K562 treated with DMSO at 1 percent for 24 hours (cell line): Measurements from ENCODE around the gene CD34. TPM values are rescaled to one million over a fixed set of nuclear protein-coding genes. Genes with fewer than 3 reads are reported as not detected.

ENCODE experiments used
- total RNA-seq: library from RNA; unstranded; fragments of 300-600 nt; gene quantifications from 2 replicates; pipeline ENCODE4 v1.2.3, GENCODE V29; 2022; ENCODE audit warnings: low read depth; ENCODE audit not compliant: insufficient read depth

Gene CD34, protein sequence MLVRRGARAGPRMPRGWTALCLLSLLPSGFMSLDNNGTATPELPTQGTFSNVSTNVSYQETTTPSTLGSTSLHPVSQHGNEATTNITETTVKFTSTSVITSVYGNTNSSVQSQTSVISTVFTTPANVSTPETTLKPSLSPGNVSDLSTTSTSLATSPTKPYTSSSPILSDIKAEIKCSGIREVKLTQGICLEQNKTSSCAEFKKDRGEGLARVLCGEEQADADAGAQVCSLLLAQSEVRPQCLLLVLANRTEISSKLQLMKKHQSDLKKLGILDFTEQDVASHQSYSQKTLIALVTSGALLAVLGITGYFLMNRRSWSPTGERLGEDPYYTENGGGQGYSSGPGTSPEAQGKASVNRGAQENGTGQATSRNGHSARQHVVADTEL
- not detected in 2 replicates for total RNA-seq

DNA sequence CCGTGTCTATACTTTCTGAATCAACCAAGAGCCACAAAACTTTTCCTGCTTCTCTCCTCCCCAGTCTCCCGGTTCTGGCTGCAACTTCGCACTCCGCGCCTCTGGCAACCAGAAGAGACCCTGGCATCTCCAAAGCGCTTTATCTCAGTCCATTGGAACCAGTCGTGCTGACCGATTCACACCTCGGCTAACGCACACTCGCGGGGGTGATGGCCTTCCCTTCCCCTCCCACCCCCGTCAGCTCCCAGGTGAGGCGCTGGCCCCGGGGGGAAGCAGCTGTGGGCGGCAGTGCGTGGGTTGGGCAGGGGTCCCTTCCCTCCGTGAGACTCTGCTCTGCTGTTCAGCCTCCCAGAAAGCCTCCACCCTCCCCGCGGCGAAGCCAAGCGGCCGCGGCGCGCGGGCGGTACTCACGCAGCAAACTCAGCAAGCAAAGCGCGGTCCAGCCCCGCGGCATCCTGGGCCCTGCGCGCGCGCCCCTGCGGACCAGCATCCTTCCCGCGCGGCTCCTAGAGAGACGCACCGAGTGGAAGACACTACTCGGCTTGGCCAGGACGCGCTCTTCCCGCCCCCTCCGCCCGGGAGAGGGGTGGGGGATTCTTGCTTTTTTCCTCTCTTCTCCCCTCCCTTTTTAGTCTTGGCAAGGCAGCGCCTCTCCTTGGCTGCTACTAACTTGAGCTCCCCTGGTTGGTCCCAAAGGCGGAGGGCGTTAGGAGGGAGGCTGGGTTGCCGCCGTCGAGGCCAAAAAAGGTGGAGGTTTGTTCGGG, at the start of gene CD34:
TSS of gene CD34 (minus strand) at position 535 of the 764 bp plus-strand sequence. CDS start at position 490, 45 bp downstream.

Other genes starting within 250 kb of the CD34 start
- gene CD46, start 159.1 kb downstream of the CD34 start, total RNA-seq, result 63.2 and 73.8 TPM in 2 replicates